SU-DHL-6 (cell line): ENCODE data around the gene TPRKB.

ENCODE experiments used
- EZH2phosphoT487 ChIP-seq: fragments of 200-600 bp; sonication (generic), shearing (Covaris generic); conservative IDR thresholded peaks from 2 replicates; pipeline ENCODE4 v1.6.1; 2018; ENCODE audit warnings: mild to moderate bottlenecking, antibody characterized with exemption, low read length, moderate library complexity, mixed read lengths
- TF ChIP-seq, protein P1 (sequence below): fragments of 200-600 bp; sonication (generic); IDR thresholded peaks from one replicate; pipeline ENCODE4 v1.5.1; 2017; ENCODE audit warnings: antibody characterized with exemption, mild to moderate bottlenecking, low read length, moderate library complexity; ENCODE audit not compliant: insufficient read depth, poor library complexity, severe bottlenecking

DNA sequence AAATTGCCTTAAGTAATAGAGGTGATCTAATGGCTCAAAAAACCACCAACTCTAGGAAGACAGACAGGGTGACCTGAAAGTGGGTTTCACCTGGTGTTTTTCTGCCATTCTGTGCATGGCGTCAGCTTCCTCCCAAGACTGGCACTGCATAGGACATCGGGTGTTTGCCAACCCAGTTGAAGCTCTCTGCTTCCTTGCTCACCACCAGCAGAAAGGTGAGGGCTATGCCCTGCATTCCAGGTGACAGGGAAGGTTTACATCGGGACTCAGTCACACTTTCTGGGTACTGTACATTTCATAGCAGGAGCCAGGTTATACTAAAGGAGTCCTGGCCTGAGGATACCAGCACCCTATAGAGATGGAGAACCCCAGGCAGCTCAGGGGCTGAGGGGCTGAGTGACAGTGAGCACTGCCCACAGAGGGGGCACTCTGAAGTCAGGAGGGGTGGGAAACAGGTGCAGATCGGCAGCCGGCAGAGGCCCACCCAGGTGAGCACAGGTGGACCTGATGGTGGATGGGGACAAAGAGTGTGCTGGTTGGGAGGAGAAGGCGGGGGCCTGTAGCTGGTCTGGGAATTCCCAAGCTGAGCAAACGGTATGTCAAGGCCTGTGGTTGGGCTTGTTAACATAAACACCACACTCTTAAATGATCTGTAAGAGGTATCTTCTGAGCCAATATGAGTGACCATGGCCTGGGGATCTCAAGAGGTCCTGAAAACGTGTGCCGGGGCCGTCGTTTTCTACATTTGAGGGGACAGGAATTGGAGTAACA, 18.1 kb downstream of the TPRKB start:
- TF ChIP-seq, protein P1, sequence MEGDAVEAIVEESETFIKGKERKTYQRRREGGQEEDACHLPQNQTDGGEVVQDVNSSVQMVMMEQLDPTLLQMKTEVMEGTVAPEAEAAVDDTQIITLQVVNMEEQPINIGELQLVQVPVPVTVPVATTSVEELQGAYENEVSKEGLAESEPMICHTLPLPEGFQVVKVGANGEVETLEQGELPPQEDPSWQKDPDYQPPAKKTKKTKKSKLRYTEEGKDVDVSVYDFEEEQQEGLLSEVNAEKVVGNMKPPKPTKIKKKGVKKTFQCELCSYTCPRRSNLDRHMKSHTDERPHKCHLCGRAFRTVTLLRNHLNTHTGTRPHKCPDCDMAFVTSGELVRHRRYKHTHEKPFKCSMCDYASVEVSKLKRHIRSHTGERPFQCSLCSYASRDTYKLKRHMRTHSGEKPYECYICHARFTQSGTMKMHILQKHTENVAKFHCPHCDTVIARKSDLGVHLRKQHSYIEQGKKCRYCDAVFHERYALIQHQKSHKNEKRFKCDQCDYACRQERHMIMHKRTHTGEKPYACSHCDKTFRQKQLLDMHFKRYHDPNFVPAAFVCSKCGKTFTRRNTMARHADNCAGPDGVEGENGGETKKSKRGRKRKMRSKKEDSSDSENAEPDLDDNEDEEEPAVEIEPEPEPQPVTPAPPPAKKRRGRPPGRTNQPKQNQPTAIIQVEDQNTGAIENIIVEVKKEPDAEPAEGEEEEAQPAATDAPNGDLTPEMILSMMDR: no peak
- no peak for TF ChIP-seq EZH2phosphoT487
